ENCODE data around the gene CDK14.

- TF ChIP-seq CTCF (conservative IDR thresholded peaks at IDR 0.05 in 1 of 2, IDR thresholded peaks at IDR 0.05 in 1 of 2; ENCODE audit: low read depth in 1 of 2, low read length in 2 of 2) (no peak), EZH2 (IDR thresholded peaks at IDR 0.05; ENCODE audit: low read length, missing control alignments) (no peak)
These were observed 632.9 kb downstream of the CDK14 start for GRCh38 chr7:91228927-91229558.

All from fibroblast of lung (primary cell).